Midbrain (tissue), 1 donor: ENCODE measurements around the gene RPS28.
"Not testable (repeated sequence)": the region's sequence is repeated elsewhere in the genome, so short reads cannot be mapped to it uniquely, and the experiment has no call there.

ENCODE experiments used
- DNase-seq: peaks from one replicate; lab custom pipeline; 2025; lab: John Stamatoyannopoulos, UW

The RPS28 gene

DNA sequence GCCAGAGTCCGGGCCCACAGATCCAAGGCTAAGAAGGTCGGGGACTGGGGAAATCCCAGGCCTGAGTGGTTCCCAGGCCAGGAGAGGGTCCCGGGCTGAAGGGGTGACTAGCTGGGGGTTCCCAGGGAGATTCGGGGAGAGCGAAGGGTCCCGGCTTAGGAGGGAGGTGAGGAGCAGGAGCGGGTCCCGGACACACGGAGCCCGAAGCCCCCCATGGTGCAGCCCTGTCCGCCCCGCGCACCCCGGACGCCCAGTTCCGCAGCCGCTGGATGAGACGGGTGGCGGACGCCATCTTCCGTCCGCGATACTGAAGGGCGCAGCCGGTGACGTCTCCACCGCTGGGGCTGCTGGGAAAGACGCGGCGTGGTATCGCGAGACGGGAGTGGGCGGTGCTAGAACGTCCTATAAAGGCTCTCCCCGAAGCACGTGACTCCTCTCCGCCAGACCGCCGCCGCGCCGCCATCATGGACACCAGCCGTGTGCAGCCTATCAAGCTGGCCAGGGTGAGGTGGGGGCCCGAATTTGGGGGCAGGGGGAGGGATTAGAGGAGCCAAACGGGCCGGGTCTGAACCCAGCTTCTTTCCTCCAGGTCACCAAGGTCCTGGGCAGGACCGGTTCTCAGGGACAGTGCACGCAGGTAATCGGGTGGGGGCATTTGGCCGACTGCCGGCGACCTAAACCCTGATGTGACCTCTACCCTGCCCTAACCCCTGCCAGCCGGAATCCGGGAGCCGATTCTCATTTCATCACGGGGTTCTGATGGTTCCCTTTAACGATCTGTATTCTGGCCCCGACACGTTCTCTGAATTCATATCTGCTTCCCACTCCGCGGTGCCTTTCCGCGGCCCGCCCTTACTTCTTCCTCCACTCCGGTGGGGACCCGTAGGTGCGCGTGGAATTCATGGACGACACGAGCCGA lies at the start of gene RPS28, which contains the start of gene NDUFA7:
RPS28 (plus strand) TSS at position 430 of the 919 bp plus-strand sequence; CDS start at position 465, 35 bp downstream.
NDUFA7 (minus strand) TSS at position 309 of the 919 bp plus-strand sequence; CDS start at position 292, 17 bp downstream.
- peak; percentile 98 for DNase-seq

DNA sequence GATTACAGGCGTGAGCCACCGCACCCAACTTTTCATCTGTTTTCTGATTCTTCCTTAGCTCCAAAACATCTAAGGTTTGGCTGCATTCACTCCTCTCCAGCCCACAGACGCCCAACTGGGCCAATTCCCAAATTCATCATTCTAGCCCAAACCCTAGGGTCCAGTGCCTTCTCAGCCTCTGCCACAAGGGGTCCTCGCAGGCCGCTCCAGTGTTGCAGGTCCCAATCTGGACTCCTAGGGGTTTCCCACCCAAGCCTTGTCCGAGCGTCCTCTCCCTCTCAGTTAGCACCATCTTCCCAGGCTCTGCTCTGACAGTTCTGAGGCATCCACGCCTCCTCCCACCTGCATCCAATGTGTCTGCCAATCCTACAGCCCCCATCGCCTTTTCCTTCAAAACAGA lies 44.8 kb upstream of the RPS28 start:
- not testable (repeated sequence) for DNase-seq

DNA sequence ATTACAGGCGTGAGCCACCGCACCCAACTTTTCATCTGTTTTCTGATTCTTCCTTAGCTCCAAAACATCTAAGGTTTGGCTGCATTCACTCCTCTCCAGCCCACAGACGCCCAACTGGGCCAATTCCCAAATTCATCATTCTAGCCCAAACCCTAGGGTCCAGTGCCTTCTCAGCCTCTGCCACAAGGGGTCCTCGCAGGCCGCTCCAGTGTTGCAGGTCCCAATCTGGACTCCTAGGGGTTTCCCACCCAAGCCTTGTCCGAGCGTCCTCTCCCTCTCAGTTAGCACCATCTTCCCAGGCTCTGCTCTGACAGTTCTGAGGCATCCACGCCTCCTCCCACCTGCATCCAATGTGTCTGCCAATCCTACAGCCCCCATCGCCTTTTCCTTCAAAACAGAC lies 30.0 kb upstream of the RPS28 start:
- not testable (repeated sequence) for DNase-seq

DNA sequence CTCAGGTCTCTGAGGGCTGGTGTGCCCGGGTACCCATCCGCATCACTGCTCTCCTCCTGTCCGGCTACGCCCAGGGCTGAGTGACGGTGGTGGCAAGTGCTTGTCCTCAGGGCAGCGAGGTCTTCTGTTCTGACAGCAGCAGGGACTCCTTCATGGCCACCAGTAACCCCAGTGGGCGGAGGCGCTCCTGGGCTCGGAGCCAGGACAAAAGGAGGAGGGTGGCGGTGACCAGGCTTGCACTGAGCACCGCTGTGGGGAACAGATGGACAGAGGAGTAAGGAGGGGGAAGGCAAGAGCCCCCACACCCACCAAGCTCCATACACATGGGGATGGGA lies 19.0 kb upstream of the RPS28 start:
- no peak for DNase-seq

DNA sequence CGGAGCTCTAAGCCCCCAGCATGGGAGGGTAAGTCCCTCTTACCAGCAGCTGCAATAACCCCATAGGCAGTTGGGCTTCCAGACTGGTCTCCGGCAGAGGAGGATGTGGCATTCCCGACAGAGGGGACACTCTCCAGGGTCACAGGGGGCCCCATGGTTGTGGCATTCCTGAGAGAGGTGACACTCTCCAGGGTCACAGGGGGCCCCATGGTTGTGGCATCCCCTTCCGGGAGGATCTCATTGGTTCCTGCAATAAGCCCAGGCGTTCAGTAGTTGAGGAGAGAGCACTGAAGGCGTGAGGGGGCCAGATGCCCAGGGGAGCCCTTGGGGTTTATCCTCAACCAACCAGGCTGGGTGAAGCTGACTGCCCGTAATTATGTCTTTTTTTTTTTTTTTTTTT lies 18.6 kb upstream of the RPS28 start:
- DNase-seq: no peak

DNA sequence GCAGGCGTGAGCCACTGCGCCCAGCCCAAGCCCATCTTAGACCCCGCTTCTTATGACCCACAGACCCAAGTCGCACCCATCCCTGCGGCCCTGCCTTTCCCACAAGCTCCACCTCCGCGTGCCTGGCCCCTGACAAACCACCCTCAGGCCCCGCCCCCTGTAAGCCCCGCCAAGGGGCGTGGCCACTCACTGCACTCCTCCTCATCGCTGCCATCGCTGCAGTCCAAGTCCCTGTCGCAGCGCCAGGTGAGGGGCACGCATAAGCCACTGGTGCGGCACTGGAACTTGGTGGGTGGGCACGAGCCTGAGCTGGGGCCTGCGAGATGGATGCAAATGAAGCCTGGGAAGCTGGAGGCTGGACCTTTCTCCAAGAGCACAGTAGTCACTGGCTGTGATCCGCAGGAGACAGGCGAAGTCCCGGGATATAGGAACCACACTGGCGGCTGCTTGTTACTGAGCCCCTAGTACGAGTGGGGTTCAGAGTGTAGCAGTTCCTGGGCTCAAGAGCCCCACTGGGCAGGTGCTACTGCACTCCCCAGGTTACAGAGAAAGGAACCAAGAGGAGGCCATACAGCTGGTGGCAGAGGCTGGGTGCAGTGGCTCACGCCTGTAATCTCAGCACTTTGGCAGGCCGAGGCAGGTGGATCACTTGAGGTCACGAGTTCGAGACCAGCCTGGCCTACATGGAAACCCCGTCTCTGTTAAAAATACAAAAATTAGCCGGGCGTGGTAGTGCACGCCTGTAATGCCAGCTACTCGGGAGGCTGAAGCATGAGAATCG lies 16.3 kb upstream of the RPS28 start:
- DNase-seq: no peak

DNA sequence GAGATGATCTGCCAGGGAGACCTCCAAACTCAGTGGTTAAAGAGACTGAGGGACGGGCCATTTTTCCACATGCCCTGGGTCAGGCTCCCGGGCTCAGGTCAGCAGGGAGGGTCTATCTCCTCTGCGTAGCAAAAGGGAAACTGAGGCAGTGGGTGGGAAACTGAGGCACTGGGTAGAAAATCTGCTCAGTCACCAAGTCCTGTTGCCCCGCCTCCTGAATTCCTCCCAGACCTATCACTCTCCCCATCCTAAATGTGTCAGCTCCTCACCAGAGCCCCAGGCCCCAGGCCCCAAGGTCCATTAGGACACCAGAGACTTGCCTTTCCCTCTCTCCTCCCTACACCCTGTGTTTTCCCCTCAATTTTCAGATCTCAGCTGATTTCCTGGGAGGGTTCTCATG lies 15.5 kb upstream of the RPS28 start:
- no peak for DNase-seq

DNA sequence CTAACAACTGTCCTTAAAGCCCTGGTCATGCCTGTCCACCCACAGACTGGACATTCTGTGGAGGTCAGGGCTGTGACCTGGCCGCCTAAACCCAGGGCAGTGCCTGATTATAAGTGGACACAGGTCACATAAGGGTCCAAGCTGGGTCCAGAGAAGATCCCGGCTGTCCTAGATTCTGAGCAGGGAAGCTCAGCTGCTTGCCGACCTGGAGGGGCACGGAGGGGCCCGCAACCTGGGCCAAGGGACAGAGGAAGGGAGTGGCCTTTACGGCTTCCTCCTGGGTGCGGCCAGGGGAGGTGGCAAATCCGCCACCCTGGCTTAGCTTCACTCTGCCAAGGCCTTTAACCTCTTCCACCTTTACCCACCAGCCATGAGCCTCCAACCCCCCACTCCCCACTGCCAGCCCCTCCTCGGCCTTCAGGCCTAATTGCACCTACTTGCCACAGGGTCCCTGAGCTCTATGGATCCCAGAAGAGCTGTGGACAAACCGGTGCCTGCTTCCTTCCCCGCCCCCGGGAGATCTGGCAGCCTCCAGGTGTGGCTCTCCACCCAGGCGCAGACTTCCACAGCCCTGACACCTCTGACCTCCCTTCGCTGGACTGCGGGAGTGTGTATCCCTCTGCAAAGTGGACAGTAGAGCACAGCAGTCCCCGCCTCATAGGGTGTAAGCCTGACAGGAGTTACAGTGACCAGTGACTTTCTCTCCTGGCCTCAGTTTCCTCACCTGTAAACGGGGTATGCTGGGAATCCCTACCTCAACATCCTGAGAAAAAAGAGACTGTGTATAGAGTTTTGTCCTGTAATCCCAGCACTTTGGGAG lies 14.9 kb upstream of the RPS28 start:
- no peak for DNase-seq

DNA sequence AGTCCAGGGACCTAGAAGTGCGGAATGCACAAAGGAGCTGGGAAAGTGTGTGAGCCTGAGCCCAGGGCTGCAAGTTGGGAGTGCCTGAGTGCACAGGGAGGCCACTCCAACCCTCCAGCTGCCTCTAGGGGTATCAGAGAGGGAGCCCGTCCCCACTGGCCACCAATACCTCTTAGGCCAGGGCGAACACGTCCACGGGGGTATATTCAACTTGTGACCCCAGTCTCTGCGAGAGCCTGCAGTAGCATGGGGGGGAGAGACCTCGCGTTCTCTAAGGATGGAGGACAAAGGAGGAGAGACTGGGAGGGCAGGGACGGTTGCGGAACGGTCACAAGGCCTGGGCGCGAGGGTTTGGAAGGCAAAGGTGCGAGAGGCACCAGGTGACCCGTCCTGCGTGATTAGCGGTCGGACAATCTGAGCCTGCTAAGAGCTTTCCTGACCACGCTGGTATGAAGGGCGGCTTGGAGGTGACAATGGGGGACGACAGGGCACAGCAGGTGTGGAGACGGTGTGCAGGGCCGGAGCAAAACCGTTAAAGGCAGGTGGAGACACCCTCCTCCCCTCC lies 13.8 kb upstream of the RPS28 start:
- DNase-seq: no peak

DNA sequence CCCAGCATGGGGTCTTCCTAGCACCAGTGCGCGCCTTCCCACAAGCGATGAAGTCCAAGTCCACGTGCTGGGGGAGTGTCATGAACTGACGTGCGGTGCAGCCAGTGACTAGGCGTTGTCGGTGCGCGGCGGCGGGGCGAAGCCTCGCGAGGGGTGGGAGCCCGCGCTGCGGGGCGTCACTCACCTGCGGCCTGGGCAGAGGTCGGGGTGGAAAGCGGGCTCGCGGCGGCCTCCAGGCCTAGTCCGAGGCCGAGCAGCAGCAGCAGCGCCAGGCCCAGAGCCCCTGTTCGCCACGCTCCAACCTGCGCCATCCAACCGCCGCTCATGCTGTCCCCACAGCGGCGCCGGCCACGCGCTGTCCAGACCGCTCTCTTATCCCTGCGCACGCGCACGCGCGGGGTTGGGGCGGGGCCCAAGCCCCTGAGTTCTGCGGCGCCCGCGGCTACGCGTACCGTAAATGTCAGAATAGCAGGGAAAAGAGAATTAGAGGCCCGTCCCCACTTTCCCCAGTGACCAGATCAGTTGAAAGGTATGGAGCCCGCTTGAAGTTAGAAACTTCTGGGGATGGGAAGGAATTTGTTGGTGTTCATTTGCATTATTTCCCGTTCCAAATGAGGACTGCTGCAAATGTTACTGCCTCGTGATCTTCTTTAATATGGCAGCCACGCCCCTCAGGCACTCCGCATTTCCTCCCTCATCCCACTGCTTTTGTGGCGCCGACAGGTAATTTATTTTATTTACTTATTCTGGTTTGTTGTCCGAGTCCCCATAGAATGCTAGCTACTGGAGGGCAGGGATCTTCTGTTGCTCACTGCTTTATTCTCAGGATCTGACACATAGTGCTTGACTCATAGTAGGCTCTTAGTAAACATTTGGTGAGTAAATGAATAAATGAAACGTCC lies 13.1 kb upstream of the RPS28 start, which contains the start of gene CD320:
CD320 (minus strand) TSS at position 394 of the 902 bp plus-strand sequence; CDS start at position 326, 68 bp downstream.
- peak; percentile 89 for DNase-seq

DNA sequence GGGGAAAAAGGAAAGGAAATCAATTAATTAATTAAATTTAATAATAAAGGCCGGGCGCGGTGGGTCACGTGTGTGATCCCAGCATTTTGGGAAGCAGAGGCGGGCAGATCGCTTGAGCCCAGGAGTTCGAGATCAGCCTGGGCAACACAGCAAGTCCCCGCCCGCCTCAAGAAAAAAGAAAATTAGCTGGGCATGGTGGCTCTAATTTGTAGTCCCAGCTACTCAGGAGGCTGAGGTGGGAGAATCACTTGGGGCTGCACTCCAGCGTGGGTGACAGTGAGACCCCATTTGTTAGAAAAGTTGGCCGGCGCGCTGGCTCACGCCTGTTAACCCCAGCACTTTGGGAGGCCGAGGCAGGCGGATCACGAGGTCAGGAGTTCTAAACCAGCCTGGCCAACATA lies 12.4 kb upstream of the RPS28 start:
- DNase-seq: no peak

DNA sequence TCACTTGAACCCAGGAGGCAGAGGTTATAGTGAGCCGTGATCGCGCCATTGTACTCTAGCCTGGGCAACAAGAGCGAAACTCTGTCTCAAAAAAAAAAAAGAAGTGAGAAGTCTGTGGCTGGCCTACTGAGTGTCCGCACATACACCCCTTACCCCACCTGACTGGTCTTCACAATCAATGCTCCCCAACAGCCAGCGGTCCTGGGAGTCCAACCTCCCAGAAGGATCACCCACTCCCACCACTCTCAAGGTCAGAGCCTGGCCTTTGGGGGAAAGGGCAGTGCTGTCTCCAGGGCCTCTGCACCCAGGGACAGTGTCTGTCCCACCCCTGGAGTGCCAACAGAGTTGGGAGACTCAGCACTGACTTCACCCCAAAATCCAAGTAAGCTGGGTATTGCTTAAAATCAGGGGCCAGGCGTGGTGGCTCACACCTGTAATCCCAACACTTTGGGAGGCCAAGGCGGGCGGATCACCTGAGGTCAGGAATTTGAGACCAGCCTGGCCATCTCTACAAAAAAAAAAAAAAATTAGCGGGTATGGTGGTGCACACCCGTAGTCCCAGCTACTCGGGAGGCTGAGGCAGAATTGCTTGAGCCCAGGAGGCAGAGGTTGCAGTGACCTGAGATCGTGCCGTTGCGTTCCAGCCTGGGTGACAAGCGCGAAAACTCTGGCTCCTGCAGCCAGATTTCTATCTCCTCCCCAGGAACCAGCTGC lies 10.8 kb upstream of the RPS28 start:
- no peak for DNase-seq

DNA sequence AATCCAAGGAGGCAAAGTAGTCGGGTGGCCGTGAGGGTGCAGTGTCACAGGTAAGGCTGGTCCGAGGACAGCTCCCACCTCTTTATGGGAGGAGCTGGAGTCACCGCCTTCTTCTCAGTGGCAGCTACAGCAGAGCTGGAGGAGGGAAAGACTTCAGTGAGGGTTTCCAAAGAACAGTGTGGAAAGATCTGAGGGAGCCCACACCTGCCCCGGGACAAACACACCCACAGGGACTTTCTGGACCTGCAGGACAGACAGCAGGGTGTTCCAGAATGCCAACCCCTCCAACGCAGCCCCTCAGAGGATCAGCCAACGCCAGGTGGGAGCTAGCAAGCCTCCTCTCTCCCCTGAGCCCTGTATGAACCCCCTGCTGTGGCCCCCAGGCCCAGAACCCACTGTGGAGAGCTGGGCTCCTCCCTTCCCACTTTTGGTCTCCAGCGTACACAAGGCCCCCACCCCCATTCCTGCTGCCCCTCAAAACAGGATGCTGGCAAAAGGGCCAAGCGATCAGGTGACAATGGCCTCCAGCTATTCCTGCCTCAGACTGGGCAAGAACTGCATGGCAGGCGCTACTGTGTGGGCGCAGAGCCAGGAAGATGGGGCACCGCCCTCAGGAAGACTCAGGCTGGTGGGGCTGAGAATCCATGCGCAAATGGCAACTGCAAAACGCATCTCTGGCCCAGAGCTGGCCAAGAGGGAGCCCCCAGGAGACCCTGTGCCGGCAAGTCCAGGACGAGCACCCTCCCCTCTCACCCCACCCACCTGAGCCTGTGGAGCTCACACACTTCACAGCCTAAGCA lies 9.6 kb upstream of the RPS28 start:
- DNase-seq: no peak

DNA sequence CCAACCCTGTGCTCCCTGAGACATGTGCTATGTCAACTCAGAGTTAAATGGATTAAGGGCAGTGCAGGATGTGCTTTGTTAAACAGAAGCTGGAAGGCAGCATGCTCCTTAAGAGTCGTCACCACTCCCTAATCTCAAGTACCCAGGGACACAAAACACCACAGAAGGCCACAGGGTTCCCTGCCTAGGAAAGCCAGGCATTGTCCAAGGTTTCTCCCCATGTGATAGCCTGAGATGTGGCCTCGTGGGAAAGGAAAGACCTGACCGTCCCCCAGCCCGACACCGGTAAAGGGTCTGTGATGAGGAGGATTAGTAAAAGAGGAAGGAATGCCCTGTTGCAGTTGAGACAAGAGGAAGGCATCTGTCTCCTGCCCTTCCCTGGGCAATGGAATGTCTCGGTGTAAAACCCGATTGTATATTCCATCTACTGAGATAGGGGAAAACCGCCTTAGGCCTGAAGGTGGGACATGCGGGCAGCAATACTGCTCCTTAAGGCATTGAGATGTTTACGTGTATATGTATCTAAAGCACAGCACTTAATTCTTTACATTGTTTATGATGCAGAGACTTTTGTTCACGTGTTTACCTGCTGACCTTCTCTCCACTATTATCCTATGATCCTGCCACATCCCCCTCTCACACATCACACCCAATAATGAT lies 6.2 kb upstream of the RPS28 start:
- not testable (repeated sequence) for DNase-seq

DNA sequence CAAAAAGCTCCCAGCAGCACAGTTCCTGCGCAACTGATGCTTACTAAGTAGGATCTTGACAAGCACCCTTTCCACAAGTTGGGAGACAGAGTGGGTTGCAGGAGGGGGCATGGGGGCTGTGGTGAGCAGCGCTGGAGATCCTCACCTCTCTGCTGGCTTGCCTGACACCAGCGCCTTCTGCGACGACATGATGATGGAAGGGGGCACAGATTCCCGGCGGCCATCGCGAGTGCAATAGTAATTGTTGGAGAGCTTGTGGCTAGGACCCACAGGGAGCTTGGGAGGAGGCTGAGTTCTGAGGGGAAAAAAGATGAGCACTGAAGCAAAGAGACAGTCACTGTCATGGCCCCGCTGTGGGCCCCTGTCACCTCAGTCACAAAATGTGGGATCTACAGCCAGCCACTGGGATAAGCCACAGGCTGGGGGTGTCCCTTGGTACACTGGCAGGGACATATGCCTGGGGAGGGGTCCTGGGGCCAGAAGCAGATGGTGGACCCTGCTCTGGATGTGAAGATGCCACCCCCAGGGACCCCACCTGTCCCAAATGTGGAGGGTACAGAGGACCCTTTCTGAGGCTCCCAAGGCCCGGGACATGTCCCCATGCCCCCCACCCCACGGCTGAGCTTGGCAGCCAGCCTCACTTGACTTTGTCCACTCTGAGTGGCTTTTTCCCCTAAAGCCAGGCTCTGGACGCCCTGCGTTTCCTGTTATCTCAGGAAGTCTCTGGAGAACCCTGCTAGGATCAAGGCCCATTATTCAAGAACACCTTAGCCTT lies 4.8 kb upstream of the RPS28 start:
- DNase-seq: no peak

DNA sequence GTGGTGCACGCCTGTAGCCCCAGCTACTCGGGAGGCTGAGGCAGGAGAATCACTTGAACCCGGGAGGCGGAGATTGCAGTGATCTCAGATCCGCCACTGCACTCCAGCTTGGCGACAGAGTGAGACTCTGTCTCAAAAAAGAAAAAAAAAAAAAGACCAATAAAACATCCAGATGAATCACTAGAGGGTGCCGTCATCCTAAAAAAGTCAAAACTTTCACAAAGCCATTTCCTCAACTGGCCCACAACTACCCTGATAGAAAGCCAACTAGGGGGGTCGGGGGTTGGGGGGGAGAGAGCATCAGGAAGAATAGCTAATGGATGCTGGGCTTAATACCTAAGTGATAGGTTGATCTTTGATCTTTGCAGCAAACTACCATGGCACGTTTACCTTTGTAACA lies 2.5 kb upstream of the RPS28 start:
- DNase-seq: not testable (repeated sequence)

DNA sequence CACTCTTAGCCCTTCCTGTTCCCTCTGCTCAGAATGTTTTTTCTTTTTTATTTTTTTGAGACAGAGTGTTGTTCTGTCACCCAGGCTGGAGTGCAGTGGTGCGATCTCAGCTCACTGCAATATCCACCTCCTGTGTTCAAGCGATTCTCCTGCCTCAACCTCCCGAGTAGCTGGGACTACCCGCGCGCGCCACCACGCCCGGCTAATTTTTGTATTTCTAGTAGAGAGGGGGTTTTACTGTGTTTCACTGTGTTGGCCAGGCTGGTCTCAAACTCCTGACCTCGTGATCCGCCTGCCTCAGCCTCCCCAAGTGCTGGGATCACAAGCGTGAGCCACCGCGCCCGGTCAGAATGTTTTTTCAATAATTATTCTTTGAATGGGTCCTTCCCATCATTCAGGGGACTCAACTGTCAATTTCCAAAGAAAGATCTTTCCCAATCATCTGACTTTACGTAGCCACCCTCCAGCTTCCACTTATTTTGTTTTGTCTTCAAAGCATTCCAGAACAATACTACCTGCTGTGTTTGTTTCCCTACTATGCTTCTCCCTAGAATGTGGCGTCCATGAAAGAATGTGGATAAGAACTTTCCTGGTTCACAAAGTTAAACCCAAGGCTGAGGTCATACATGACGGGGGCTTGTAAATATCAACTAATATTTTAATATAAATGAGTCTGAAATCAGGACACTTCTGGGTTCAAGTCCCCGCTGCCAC lies 1.3 kb upstream of the RPS28 start:
- no peak for DNase-seq
